ENCODE data around the gene NT5DC3. TPM values are rescaled to one million over a fixed set of nuclear protein-coding genes. Genes with fewer than 3 reads are reported as not detected.

NT5DC3 gene
- total RNA-seq, 6 donors from 2014 or later = 3.8 to 29.3 (median 7.3) TPM

DNA sequence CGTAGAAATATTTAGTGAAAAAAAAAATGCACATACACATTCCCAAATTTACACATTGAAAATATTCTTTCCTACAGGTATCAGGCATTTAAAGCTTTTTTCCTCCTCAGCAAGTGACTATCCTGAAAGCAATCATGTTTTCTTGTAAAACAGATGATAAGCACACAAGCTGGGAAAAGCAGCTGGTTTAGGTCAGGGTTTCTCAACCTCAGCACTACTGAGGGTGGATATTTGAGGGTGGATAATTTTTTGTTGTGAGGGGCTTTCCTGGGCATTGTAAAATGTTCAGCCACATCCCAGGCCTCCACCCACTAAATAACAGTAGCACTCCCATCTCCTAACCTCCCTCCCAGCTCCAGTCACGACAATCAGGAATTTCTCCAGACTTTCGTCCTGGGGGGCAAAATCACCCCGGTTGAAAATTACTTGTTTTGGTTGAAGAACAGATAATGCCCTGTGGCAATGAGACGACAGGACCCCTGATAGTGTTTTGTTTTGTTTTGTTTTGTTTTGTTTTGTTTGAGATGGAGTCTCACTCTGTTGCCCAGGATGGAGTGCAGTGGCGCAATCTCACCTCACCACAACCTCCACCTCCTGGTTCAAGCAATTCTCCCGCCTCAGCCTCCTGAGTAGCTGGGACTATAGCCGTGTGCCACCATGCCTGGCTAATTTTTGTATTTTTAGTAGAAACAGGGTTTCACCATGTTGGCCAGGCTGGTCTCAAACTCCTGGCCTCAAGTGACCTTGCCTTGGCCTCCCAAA is 15.0 kb upstream of the NT5DC3 start:
- ATAC-seq (ENCODE audit: low FRiP score in 2 of 2) (no peak), DNase-seq (no peak)
- H3K9me3 ChIP-seq = no peaks in the 10 kb centered on the region
- no peaks in the 10 kb centered on the region for H3K36me3 ChIP-seq
- H3K4me3 ChIP-seq = no peak overlapping the region
- no peaks in the 10 kb centered on the region for H3K4me1 ChIP-seq
- H3K27me3 ChIP-seq = no peaks in the 10 kb centered on the region
- TF ChIP-seq, protein P1, sequence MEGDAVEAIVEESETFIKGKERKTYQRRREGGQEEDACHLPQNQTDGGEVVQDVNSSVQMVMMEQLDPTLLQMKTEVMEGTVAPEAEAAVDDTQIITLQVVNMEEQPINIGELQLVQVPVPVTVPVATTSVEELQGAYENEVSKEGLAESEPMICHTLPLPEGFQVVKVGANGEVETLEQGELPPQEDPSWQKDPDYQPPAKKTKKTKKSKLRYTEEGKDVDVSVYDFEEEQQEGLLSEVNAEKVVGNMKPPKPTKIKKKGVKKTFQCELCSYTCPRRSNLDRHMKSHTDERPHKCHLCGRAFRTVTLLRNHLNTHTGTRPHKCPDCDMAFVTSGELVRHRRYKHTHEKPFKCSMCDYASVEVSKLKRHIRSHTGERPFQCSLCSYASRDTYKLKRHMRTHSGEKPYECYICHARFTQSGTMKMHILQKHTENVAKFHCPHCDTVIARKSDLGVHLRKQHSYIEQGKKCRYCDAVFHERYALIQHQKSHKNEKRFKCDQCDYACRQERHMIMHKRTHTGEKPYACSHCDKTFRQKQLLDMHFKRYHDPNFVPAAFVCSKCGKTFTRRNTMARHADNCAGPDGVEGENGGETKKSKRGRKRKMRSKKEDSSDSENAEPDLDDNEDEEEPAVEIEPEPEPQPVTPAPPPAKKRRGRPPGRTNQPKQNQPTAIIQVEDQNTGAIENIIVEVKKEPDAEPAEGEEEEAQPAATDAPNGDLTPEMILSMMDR (IDR thresholded peaks at IDR 0.05) = no peak
- TF ChIP-seq POLR2A (IDR thresholded peaks at IDR 0.05) (no peak), POLR2AphosphoS5 (IDR thresholded peaks at IDR 0.05) (no peak), EP300 (IDR thresholded peaks at IDR 0.05) (no peak)
- H3K27ac ChIP-seq = no peak overlapping the region
- WGBS, 2 donors = 90 to 92% methylated on average over 8 of the region's 8 CpGs

DNA sequence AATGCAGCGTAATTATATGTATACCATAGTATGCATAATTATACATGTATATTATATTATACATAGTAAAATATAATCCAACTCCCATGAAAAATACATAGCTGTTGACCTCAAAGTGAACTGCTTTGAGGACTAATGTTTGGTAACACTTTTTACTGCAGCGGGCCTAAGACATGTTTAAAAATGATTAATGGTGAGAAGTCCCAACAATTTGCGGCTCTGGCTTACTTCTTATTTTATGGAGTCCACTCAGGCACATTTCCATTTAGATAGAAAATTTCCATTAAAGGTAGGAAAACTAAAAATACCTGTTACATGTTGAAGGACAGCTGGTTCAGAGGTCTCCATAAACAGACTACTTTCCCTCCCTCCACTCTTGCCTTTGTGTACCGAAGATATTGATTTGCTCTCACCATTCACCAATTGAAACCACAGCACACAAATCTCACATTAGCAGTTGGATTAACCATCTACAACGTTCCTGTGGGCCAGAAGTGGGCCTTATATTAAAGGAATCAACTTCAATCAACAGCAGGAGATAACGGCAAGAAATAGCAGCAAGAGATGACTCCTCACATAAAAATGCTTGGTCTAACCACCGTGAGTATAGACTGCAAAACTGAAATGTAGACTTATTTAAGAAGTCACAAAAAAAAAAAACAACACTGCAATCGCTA is 14.1 kb upstream of the NT5DC3 start:
- WGBS, 2 donors = 87 to 89% methylated on average over 8 of the region's 8 CpGs
- Histone ChIP-seq H3K27ac (no peak overlapping the region), H3K27me3 (no peaks in the 10 kb centered on the region), H3K4me3 (no peak overlapping the region), H3K36me3 (no peaks in the 10 kb centered on the region), H3K9me3 (no peaks in the 10 kb centered on the region), H3K4me1 (no peaks in the 10 kb centered on the region)
- TF ChIP-seq, protein P1 (IDR thresholded peaks at IDR 0.05) = no peak
- no peak for TF ChIP-seq POLR2A (IDR thresholded peaks at IDR 0.05)
- no peak for TF ChIP-seq EP300 (IDR thresholded peaks at IDR 0.05)
- no peak for TF ChIP-seq POLR2AphosphoS5 (IDR thresholded peaks at IDR 0.05)
- no peak for ATAC-seq (ENCODE audit: low FRiP score in 2 of 2)
- no peak for DNase-seq

DNA sequence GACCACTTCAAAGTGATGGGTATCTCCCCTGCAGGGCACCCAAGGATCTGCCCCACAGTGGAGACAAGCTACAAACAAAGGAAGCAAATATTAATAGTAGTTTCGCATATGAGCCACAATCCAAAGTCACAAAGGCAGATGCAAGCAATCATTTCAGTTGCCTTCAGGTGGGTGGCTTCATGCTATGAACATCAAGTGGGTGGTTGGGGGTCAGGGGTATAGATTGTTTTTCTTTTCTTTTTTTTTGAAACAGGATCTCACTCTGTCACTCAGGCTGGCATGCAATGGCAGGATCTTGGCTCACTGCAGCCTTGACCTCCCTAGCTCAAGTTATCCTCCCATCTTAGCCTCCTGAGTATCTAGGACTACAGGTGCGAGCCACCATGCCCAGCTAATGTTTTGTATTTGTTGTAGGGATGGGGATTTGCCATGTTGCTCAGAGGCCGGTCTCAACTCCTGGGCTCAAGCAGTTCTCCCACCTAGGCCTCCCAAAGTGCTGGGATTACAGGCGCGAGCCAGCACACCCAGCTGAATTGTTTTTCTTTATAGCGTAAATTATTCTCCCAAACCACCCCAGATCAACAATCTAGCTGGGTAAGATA is 13.4 kb upstream of the NT5DC3 start:
- no peaks in the 10 kb centered on the region for H3K27me3 ChIP-seq
- H3K36me3 ChIP-seq = no peaks in the 10 kb centered on the region
- no peak for DNase-seq
- no peak overlapping the region for H3K27ac ChIP-seq
- TF ChIP-seq POLR2A (IDR thresholded peaks at IDR 0.05) (no peak), POLR2AphosphoS5 (IDR thresholded peaks at IDR 0.05) (no peak)
- no peak overlapping the region for H3K4me3 ChIP-seq
- H3K9me3 ChIP-seq = no peaks in the 10 kb centered on the region
- H3K4me1 ChIP-seq = no peaks in the 10 kb centered on the region
- ATAC-seq (ENCODE audit: low FRiP score in 2 of 2) = no peak
- WGBS, 2 donors = 93 to 98% methylated on average over 6 of the region's 6 CpGs

DNA sequence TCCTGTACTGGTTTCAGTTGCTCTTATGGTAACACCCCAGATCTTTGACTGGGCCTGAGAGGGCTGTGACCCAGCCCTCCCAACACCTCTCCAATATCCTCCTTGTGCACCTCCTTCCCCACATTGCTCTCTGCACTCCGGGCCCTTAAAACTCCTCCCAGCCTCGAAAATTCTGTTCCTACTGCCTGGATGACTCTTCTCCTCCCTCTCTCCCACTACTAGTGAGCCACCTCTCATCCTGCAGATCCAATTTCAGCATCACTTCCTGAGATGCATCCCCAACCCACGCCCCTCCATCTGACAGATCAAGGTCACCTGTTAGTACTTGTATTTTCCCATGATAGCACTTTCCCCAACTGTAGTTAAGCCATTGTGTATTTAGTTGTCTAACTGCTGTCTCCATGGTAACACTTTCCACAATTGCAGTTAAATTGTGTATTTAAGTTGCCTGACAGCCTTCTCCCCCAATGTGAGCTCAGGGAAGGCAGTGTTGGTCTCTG is 11.5 kb upstream of the NT5DC3 start:
- H3K27me3 ChIP-seq = no peaks in the 10 kb centered on the region
- H3K9me3 ChIP-seq = no peaks in the 10 kb centered on the region
- H3K36me3 ChIP-seq = no peaks in the 10 kb centered on the region
- ATAC-seq (ENCODE audit: low FRiP score in 2 of 2) (no peak), DNase-seq (no peak)
- no peaks in the 10 kb centered on the region for H3K4me1 ChIP-seq
- no peak overlapping the region for H3K4me3 ChIP-seq
- H3K27ac ChIP-seq = no peak overlapping the region
- WGBS, 2 donors = 51 to 55% methylated on average over 3 of the region's 3 CpGs
- TF ChIP-seq, protein P1 (IDR thresholded peaks at IDR 0.05) = no peak
- TF ChIP-seq POLR2A (IDR thresholded peaks at IDR 0.05) (no peak), POLR2AphosphoS5 (IDR thresholded peaks at IDR 0.05) (no peak)

DNA sequence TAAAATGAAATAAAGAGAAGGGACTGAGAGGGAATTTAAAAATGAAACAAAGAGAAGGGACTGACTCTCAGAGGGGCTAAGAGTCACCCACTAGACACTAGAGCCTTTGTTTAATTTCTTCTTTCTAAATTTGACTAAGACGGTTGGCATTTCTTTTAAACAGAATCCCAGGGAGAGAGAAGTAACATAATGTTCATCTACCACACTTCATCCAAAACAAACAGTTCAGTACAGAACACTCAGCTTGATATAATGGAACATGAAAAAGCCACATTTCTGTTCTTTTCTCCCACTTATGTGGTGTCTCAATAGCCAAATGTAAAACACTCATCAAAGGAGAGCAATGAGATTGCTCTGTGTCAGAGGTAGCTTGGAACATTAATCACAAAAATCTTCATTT is 10.1 kb upstream of the NT5DC3 start:
- WGBS, 2 donors = 50 to 58% methylated on average over 1 of the region's 1 CpG
- no peak overlapping the region for H3K27ac ChIP-seq

More for the DNA sequence above, 10.1 kb upstream of the NT5DC3 start:
- H3K4me1 ChIP-seq = no peaks in the 10 kb centered on the region
- TF ChIP-seq POLR2A (IDR thresholded peaks at IDR 0.05) = no peak
- TF ChIP-seq, protein P1 (IDR thresholded peaks at IDR 0.05) = no peak
- no peak for TF ChIP-seq EP300 (IDR thresholded peaks at IDR 0.05)
- TF ChIP-seq POLR2AphosphoS5 (IDR thresholded peaks at IDR 0.05) = no peak
- H3K9me3 ChIP-seq = no peaks in the 10 kb centered on the region
- H3K27me3 ChIP-seq = no peaks in the 10 kb centered on the region
- ATAC-seq (ENCODE audit: low FRiP score in 2 of 2) (no peak), DNase-seq (no peak)
- H3K4me3 ChIP-seq = no peak overlapping the region
- no peaks in the 10 kb centered on the region for H3K36me3 ChIP-seq
